Stimulated activated CD4-positive, alpha-beta T cell treated with anti-CD3 and anti-CD28 coated beads, TNF-alpha, amount 100 ng/mL, for 4 hours (primary cell): ENCODE measurements around the gene CTIF.

Experiments used
- DNase-seq, 3 experiments: peaks; one replicate each; pipeline ENCODE4 v3.0.0-alpha.2; 2020; ENCODE audit warnings: low read depth in 3 of 3

The CTIF gene

GRCh38 chr18:48620071-48620470 lies 81.2 kb downstream of the CTIF start:
- no peak for DNase-seq

GRCh38 chr18:48621240-48621639 lies 82.4 kb downstream of the CTIF start:
- no peak for DNase-seq

- no peak for DNase-seq
These were observed 83.2 kb downstream of the CTIF start for GRCh38 chr18:48621815-48622555.

- no peak for DNase-seq
These were observed 84.1 kb downstream of the CTIF start for GRCh38 chr18:48622911-48623431.

- DNase-seq, result no peak
These were observed 84.8 kb downstream of the CTIF start for GRCh38 chr18:48623468-48624235.

GRCh38 chr18:48624856-48625255 lies 86.0 kb downstream of the CTIF start:
- no peak for DNase-seq

- no peak for DNase-seq
These were observed 88.4 kb downstream of the CTIF start for GRCh38 chr18:48627216-48627615.

GRCh38 chr18:48629730-48630324 lies 91.0 kb downstream of the CTIF start:
- no peak for DNase-seq

GRCh38 chr18:48631851-48632250 lies 93.0 kb downstream of the CTIF start:
- DNase-seq, result no peak

- DNase-seq, result no peak
These were observed 93.9 kb downstream of the CTIF start for GRCh38 chr18:48632676-48633257.

- no peak for DNase-seq
These were observed 95.7 kb downstream of the CTIF start for GRCh38 chr18:48634491-48634890.

GRCh38 chr18:48634975-48635374 lies 96.1 kb downstream of the CTIF start:
- DNase-seq, result no peak

GRCh38 chr18:48635806-48636205 lies 97.0 kb downstream of the CTIF start:
- no peak for DNase-seq

GRCh38 chr18:48636436-48636835 lies 97.6 kb downstream of the CTIF start:
- no peak for DNase-seq

- DNase-seq, result no peak
These were observed 98.5 kb downstream of the CTIF start for GRCh38 chr18:48637081-48637990.

GRCh38 chr18:48638451-48638850 lies 99.6 kb downstream of the CTIF start:
- no peak for DNase-seq

- no peak for DNase-seq
These were observed 100.3 kb downstream of the CTIF start for GRCh38 chr18:48638896-48639771.

- DNase-seq, result no peak
These were observed 101.1 kb downstream of the CTIF start for GRCh38 chr18:48639772-48640432.

- DNase-seq, result no peak
These were observed 101.9 kb downstream of the CTIF start for GRCh38 chr18:48640566-48641270.
